ENCODE measurements around the gene KLF16.

The KLF16 gene

DNA sequence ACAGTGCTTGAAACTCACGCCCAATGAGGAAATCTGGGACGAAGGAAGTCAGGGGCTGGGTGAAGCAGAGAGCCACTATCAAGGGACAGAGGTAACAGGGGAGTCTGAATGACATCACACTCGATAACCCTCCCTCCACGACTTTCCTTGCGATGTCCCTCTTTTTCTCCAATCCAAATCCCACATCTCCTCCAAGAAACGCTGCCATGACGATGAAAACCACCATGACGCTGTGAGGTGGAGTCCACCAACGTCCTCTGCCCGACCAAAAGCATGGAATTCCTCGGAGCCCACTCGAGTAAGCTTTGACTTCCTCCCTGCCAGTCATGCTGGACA is 16.1 kb downstream of the KLF16 start:
- DNase-seq (ENCODE audit: low read depth), result no peak
- TF ChIP-seq, protein P1, sequence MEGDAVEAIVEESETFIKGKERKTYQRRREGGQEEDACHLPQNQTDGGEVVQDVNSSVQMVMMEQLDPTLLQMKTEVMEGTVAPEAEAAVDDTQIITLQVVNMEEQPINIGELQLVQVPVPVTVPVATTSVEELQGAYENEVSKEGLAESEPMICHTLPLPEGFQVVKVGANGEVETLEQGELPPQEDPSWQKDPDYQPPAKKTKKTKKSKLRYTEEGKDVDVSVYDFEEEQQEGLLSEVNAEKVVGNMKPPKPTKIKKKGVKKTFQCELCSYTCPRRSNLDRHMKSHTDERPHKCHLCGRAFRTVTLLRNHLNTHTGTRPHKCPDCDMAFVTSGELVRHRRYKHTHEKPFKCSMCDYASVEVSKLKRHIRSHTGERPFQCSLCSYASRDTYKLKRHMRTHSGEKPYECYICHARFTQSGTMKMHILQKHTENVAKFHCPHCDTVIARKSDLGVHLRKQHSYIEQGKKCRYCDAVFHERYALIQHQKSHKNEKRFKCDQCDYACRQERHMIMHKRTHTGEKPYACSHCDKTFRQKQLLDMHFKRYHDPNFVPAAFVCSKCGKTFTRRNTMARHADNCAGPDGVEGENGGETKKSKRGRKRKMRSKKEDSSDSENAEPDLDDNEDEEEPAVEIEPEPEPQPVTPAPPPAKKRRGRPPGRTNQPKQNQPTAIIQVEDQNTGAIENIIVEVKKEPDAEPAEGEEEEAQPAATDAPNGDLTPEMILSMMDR (conservative IDR thresholded peaks at IDR 0.05; ENCODE audit: low read depth, low read length), result no peak

GRCh38 chr19:1846517-1847204 is 16.7 kb downstream of the KLF16 start:
- no peak for DNase-seq (ENCODE audit: low read depth)
- TF ChIP-seq, protein P1 (conservative IDR thresholded peaks at IDR 0.05; ENCODE audit: low read depth, low read length), result no peak
- peak overlapping the region; percentile 96 for H3K4me3 ChIP-seq (ENCODE audit: low read depth, low read length)

More for the DNA sequence above, 16.1 kb downstream of the KLF16 start:
- peak overlapping the region; percentile 96 for H3K4me3 ChIP-seq (ENCODE audit: low read depth, low read length)

GRCh38 chr19:1845642-1846041 is 17.7 kb downstream of the KLF16 start:
- DNase-seq (ENCODE audit: low read depth), result no peak
- TF ChIP-seq, protein P1 (conservative IDR thresholded peaks at IDR 0.05; ENCODE audit: low read depth, low read length), result no peak
- H3K4me3 ChIP-seq (ENCODE audit: low read depth, low read length), result no peak overlapping the region

- DNase-seq (ENCODE audit: low read depth), result no peak
- no peak overlapping the region for H3K4me3 ChIP-seq (ENCODE audit: low read depth, low read length)
- TF ChIP-seq, protein P1 (conservative IDR thresholded peaks at IDR 0.05; ENCODE audit: low read depth, low read length), result no peak
Measured at GRCh38 chr19:1845125-1845515, 18.3 kb downstream of the KLF16 start.

DNA sequence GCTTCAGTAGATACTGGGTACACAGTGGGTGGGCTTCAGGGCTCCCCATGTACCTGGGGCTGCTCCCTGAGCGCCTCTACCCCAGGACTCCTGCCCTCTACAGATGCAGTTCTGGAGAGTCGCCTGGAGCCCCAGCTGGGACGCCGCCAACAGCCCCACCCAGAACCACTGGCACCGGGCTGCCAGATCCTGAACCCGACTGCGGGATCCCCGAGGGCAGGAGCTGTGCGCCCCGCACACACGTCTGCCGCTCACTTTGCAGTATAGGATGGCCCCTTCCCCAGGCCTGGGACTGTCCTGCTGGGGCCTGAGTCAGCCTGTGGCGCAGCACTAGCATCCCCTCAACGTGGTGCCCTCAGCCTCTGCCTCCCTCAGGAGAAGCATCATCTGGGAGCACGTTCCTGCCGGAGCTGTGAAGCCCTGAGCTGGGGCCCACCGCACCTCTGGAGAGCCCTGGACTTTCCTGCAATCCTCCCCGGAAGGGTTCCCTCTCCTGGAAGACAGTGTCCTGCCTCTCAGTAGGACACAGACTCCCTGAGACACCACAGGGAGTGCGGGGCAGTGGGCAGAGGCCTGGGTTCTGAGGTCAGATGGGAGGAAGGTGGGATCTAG is 18.8 kb downstream of the KLF16 start:
- TF ChIP-seq, protein P1 (conservative IDR thresholded peaks at IDR 0.05; ENCODE audit: low read depth, low read length), result no peak
- H3K4me3 ChIP-seq (ENCODE audit: low read depth, low read length), result no peak overlapping the region
- DNase-seq (ENCODE audit: low read depth), result no peak

- DNase-seq (ENCODE audit: low read depth), result peak; percentile 30
- TF ChIP-seq, protein P1 (conservative IDR thresholded peaks at IDR 0.05; ENCODE audit: low read depth, low read length), result peak; percentile 45
- H3K4me3 ChIP-seq (ENCODE audit: low read depth, low read length), result no peak overlapping the region
Measured at GRCh38 chr19:1843646-1844394, 19.6 kb downstream of the KLF16 start.

Data from choroid plexus epithelial cell (primary cell).